GM18868 (cell line): Measurements from ENCODE around the gene SLC25A38.

ENCODE experiments used
- ATAC-seq: cut with Tn5 transposase; IDR thresholded peaks from one replicate; pipeline ENCODE4 v1.9.1; 2021; ENCODE audit warnings: mild to moderate bottlenecking, moderate library complexity; ENCODE audit not compliant: unreplicated experiment

Gene SLC25A38

GRCh38 chr3:39376959-39377634 lies 6.1 kb upstream of the SLC25A38 start:
- ATAC-seq = peak; percentile 41

- peak; percentile 80 for ATAC-seq
Measured at GRCh38 chr3:39378088-39378487, 5.1 kb upstream of the SLC25A38 start.

GRCh38 chr3:39378957-39379777 lies 4.0 kb upstream of the SLC25A38 start:
- no peak for ATAC-seq

- ATAC-seq = no peak
Measured at GRCh38 chr3:39379778-39380155, 3.4 kb upstream of the SLC25A38 start.

- no peak for ATAC-seq
Measured at GRCh38 chr3:39381432-39381831, 1.7 kb upstream of the SLC25A38 start.

- ATAC-seq = peak; percentile 64
Measured at GRCh38 chr3:39383881-39384664, 903 bp downstream of the SLC25A38 start.

- no peak for ATAC-seq
Measured at GRCh38 chr3:39384665-39385000, 1.5 kb downstream of the SLC25A38 start.

- no peak for ATAC-seq
Measured at GRCh38 chr3:39385456-39386090, 2.4 kb downstream of the SLC25A38 start.

- ATAC-seq = no peak
Measured at GRCh38 chr3:39386318-39386717, 3.1 kb downstream of the SLC25A38 start.

- ATAC-seq = no peak
Measured at GRCh38 chr3:39387411-39387975, 4.3 kb downstream of the SLC25A38 start.

GRCh38 chr3:39388153-39388552 lies 5.0 kb downstream of the SLC25A38 start:
- no peak for ATAC-seq

GRCh38 chr3:39388741-39389248 lies 5.6 kb downstream of the SLC25A38 start:
- peak; percentile 82 for ATAC-seq

- no peak for ATAC-seq
Measured at GRCh38 chr3:39390181-39390580, 7.0 kb downstream of the SLC25A38 start.

GRCh38 chr3:39396690-39397089 lies 13.5 kb downstream of the SLC25A38 start:
- ATAC-seq = no peak

- ATAC-seq = no peak
Measured at GRCh38 chr3:39398700-39399099, 15.5 kb downstream of the SLC25A38 start.

GRCh38 chr3:39401983-39402382 lies 18.8 kb downstream of the SLC25A38 start:
- no peak for ATAC-seq

- no peak for ATAC-seq
Measured at GRCh38 chr3:39404943-39405686, 21.9 kb downstream of the SLC25A38 start.

GRCh38 chr3:39405687-39406367 lies 22.7 kb downstream of the SLC25A38 start:
- no peak for ATAC-seq
